ENCODE results near the gene EEF1G. TPM values are rescaled to one million over a fixed set of nuclear protein-coding genes. Genes with fewer than 3 reads are reported as not detected.
A peak's percentile ranks its signal among the peaks of the same experiment; 100 is the strongest.

Gene EEF1G
- total RNA-seq, 4 donors from 2014 or later, result 1,334 to 1,814 (median 1,607) TPM

DNA sequence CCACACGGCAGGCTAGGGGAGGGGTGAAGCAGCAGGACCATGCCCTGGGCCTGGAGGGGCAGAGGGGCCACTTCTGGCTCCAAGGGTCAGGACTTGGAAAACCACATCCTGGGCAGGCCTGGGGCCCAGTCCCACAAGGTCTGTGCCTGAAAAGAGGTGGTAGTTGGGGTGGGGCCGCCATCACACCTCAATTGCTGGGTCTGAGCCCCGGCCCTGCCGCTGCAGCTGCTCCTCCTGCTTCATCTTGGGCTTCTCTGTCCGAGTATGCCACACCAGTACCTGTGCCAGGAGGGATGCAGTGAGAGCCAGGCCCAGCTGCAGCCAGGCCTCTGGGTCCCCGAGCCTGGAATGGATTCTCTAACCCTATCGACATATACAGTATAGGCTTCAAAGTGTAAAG is 41.8 kb upstream of the EEF1G start:
- no peak for TF ChIP-seq CTCF (IDR thresholded peaks at IDR 0.05)
- TF ChIP-seq POLR2A (IDR thresholded peaks at IDR 0.05), result no peak
- Histone ChIP-seq H3K9me3 (no peaks in the 10 kb centered on the region), H3K4me3 (replicated peaks in 1 of 3) (no peak overlapping the region), H3K36me3 (peaks cover 0 to 8% of the 10 kb centered on the region in 2 donors), H3K27ac (no peak overlapping the region), H3K27me3 (no peaks in the 10 kb centered on the region), H3K4me1 (peaks cover 10 to 20% of the 10 kb centered on the region in 2 donors)
- WGBS, 2 donors, result 92% methylated on average over 7 of the region's 7 CpGs
- intact Hi-C loops (cut with DNase I), result no loop called here
- no peak for DNase-seq

DNA sequence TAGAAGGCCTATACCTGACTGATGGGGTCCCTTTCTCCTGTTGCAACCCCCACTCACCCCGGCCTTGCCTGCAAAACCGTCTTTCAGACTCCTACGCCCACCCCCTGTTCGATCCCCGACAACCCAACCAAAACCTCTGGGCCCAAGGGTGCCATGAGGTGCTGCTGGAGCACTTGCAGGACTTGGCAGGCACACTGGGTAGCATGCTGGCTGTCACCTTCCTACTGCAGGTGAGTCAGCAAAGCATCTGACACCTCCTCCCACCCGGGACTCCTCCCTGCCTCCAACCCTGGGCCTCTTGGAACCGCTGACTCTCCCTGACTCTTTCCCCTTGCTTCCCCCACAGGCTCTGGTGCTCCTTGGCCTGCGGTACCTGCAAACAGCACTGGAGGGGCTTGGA is 40.6 kb upstream of the EEF1G start:
- intact Hi-C loops (cut with DNase I), result no loop called here
- Histone ChIP-seq H3K4me1 (peaks cover 10 to 21% of the 10 kb centered on the region in 2 donors), H3K36me3 (peaks cover 0 to 8% of the 10 kb centered on the region in 2 donors), H3K27me3 (no peaks in the 10 kb centered on the region), H3K27ac (no peak overlapping the region), H3K4me3 (replicated peaks in 1 of 3) (no peak overlapping the region), H3K9me3 (no peaks in the 10 kb centered on the region)
- no peak for TF ChIP-seq POLR2A (IDR thresholded peaks at IDR 0.05)
- no peak for TF ChIP-seq CTCF (IDR thresholded peaks at IDR 0.05)
- no peak for DNase-seq
- 78 to 85% methylated on average over 8 of the region's 8 CpGs for WGBS, 2 donors

DNA sequence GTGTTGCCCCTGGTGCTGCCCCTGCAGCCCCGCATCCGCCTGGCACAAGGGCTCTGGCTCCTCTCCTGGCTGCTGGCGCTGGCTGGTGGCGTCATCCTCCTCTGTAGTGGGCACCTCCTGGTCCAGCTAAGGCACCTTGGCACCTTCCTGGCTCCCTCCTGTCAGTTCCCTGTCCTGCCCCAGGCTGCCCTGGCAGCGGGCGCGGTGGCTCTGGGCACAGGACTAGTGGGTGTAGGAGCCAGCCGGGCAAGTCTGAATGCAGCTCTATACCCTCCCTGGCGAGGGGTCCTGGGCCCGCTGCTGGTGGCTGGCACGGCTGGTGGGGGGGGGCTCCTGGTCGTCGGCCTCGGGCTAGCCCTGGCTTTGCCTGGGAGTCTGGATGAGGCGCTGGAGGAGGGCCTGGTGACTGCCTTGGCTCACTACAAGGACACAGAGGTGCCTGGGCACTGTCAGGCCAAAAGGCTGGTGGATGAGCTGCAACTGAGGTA is 39.6 kb upstream of the EEF1G start:
- 39% methylated on average over 3 of the region's 15 CpGs; no CpG with 5 or more reads in 1 of the 2 donors for WGBS, 2 donors
- Histone ChIP-seq H3K9me3 (no peaks in the 10 kb centered on the region), H3K4me3 (replicated peaks in 1 of 3) (no peak overlapping the region), H3K27ac (peak overlapping the region; percentile 36 to 95 (median 87)), H3K36me3 (peaks cover 2 to 8% of the 10 kb centered on the region in 2 donors), H3K4me1 (peaks cover 10 to 21% of the 10 kb centered on the region in 2 donors), H3K27me3 (no peaks in the 10 kb centered on the region)
- TF ChIP-seq CTCF (IDR thresholded peaks at IDR 0.05) (no peak), POLR2A (IDR thresholded peaks at IDR 0.05) (no peak)
- intact Hi-C loops (cut with DNase I), result no loop called here
- no peak for DNase-seq

DNA sequence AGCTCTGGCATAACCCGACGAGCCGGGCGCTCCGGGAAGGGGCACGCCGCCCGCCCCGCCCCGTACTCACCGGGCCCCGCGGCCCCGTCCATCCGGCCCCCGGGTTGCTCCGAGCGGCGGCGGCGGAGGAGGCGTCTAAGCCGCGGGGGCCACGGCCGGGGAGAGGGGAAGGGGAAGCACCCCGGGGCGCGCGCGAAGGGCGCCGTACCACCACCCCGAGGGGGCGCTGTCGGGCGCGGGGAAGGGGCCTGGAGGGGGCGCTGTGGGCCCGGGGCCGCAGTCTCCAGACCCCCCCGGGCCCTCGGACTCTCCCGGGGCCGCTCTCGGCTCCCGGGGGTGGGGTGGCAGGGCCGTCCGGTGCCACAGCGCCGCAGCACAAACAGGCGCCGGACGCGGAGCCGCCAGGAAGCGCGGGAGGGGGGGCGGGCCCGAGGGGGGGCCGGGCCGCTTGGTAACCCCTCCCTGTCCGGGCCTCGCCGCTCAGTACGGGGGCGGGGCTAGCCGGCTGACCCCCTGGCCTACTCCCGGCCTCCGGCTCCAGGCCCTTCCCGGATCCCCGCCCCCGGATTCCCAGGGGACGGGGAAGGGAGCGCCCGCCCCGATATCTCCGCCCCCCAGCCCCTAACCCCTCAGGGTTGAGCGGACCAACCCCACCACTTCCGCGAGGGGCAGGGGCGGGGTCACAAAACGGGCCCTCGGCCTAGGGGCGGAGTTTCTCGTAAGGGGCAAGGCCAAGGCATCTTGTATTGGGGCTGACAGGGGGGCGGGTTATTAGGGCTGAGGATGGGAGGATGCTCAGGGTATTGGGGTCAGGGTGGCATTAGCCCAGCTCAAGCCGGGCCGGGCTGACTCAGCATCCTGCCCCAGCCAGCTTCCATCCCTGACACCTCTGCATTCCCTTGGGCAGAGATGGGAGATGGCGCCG is 38.9 kb upstream of the EEF1G start, which contains the start of the genes EML3 and ROM1:
Gene EML3, minus strand, starts transcription at position 410 of the 925 bp plus-strand sequence. Its CDS starts 318 bp downstream, at position 92.
Gene ROM1, plus strand, starts transcription at position 892 of the 925 bp plus-strand sequence. Its CDS starts 25 bp downstream, at position 917.
- TF ChIP-seq POLR2A (IDR thresholded peaks at IDR 0.05), result no peak
- TF ChIP-seq CTCF (IDR thresholded peaks at IDR 0.05), result peak; percentile 22 to 96 (median 89)
- intact Hi-C loops (cut with DNase I), result no loop called here
- peaks cover 10 to 21% of the 10 kb centered on the region in 2 donors for H3K4me1 ChIP-seq
- H3K36me3 ChIP-seq, result peaks cover 4 to 8% of the 10 kb centered on the region in 2 donors
- H3K27ac ChIP-seq, result peak within 1 kb of the TSS; percentile 87 to 96 (median 95)
- no peaks in the 10 kb centered on the region for H3K27me3 ChIP-seq
- 0 to 9% methylated on average over 1 to 23 of the region's 91 CpGs for WGBS, 2 donors
- peak within 1 kb of the TSS; percentile 13 to 65 (median 55) for H3K4me3 ChIP-seq (replicated peaks in 1 of 3)
- peak; percentile 88 to 91 for DNase-seq
- no peaks in the 10 kb centered on the region for H3K9me3 ChIP-seq
